NCI-H2171 (cell line): ENCODE measurements around the gene ZNF292.
"Not testable (repeated sequence)": the region's sequence is repeated elsewhere in the genome, so short reads cannot be mapped to it uniquely, and the experiment has no call there.

Experiments used
- DNase-seq: peaks from one replicate; lab custom pipeline; 2025; lab: John Stamatoyannopoulos, UW

The ZNF292 gene

GRCh38 chr6:87154993-87155841 is at the start of gene ZNF292:
Gene ZNF292 (plus strand): TSS chr6:87155565. CDS start chr6:87155592, 27 bp downstream.
- peak; percentile 99 for DNase-seq

- DNase-seq: no peak
Measured at GRCh38 chr6:87105823-87106222, 49.5 kb upstream of the ZNF292 start.

GRCh38 chr6:87110636-87111035 is 44.7 kb upstream of the ZNF292 start:
- DNase-seq: no peak

GRCh38 chr6:87115402-87116135 is 39.8 kb upstream of the ZNF292 start:
- DNase-seq: no peak

- no peak for DNase-seq
Measured at GRCh38 chr6:87116922-87117321, 38.4 kb upstream of the ZNF292 start.

GRCh38 chr6:87118054-87118453 is 37.3 kb upstream of the ZNF292 start:
- no peak for DNase-seq

- no peak for DNase-seq
Measured at GRCh38 chr6:87122477-87122876, 32.9 kb upstream of the ZNF292 start.

- no peak for DNase-seq
Measured at GRCh38 chr6:87124074-87124473, 31.3 kb upstream of the ZNF292 start.

- DNase-seq: no peak
Measured at GRCh38 chr6:87126501-87126900, 28.9 kb upstream of the ZNF292 start.

- DNase-seq: no peak
Measured at GRCh38 chr6:87127737-87128136, 27.6 kb upstream of the ZNF292 start.

- DNase-seq: no peak
Measured at GRCh38 chr6:87136963-87137362, 18.4 kb upstream of the ZNF292 start.

- peak; percentile 39 for DNase-seq
Measured at GRCh38 chr6:87139236-87139635, 16.1 kb upstream of the ZNF292 start.

- not testable (repeated sequence) for DNase-seq
Measured at GRCh38 chr6:87139927-87140326, 15.4 kb upstream of the ZNF292 start.

GRCh38 chr6:87146363-87146762 is 9.0 kb upstream of the ZNF292 start:
- no peak for DNase-seq

- DNase-seq: no peak
Measured at GRCh38 chr6:87150406-87150805, 5.0 kb upstream of the ZNF292 start.

- DNase-seq: no peak
Measured at GRCh38 chr6:87151471-87151780, 3.9 kb upstream of the ZNF292 start.

GRCh38 chr6:87151781-87152525 is 3.4 kb upstream of the ZNF292 start:
- DNase-seq: no peak

- no peak for DNase-seq
Measured at GRCh38 chr6:87152526-87152955, 2.8 kb upstream of the ZNF292 start.

GRCh38 chr6:87154641-87154992 is 748 bp upstream of the ZNF292 start:
- DNase-seq: no peak

GRCh38 chr6:87155842-87156815 is 764 bp downstream of the ZNF292 start:
- DNase-seq: peak; percentile 10

- DNase-seq: not testable (repeated sequence)
Measured at GRCh38 chr6:87157596-87157995, 2.2 kb downstream of the ZNF292 start.

- no peak for DNase-seq
Measured at GRCh38 chr6:87161299-87161698, 5.9 kb downstream of the ZNF292 start.
